Panc1 (cell line): Measurements from ENCODE around the gene RORC.

Source experiments
- POLR2AphosphoS5 ChIP-seq: IDR thresholded peaks from 2 replicates; pipeline ENCODE4 v1.6.1; 2012; ENCODE audit warnings: mild to moderate bottlenecking, low read depth, low read length, moderate library complexity
- TF ChIP-seq, protein P1 (sequence below): fragments of 450-650 bp; IDR thresholded peaks from 2 replicates; pipeline ENCODE4 v1.5.1; 2017; ENCODE audit warnings: mild to moderate bottlenecking

DNA sequence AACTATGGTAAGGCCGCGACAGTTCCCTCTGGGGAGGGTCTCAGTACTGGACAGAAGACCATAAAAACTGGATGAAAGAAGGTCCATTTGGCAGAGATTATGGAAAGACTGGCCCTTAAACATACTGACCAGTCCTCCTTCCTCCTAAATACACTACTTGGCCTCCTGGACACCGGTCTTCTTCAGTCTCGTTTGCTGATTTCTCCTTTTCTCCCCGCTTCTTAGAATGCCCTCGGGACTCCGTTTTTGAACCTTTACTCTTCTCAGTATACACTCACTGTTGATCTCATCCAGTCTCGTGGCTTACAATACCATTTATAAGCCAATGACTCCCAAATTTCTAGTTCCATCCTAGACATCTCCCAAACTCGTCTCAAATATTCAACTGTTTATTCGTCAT is 67.6 kb downstream of the RORC start:
- TF ChIP-seq, protein P1, sequence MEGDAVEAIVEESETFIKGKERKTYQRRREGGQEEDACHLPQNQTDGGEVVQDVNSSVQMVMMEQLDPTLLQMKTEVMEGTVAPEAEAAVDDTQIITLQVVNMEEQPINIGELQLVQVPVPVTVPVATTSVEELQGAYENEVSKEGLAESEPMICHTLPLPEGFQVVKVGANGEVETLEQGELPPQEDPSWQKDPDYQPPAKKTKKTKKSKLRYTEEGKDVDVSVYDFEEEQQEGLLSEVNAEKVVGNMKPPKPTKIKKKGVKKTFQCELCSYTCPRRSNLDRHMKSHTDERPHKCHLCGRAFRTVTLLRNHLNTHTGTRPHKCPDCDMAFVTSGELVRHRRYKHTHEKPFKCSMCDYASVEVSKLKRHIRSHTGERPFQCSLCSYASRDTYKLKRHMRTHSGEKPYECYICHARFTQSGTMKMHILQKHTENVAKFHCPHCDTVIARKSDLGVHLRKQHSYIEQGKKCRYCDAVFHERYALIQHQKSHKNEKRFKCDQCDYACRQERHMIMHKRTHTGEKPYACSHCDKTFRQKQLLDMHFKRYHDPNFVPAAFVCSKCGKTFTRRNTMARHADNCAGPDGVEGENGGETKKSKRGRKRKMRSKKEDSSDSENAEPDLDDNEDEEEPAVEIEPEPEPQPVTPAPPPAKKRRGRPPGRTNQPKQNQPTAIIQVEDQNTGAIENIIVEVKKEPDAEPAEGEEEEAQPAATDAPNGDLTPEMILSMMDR, result no peak
- TF ChIP-seq POLR2AphosphoS5, result no peak
